GM03348 (cell line): ENCODE results near the gene AFF2.

Experiments
- DNase-seq: peaks from one replicate; pipeline ENCODE4 v3.0.0; 2012; ENCODE audit warnings: low spot score

AFF2 gene

DNA sequence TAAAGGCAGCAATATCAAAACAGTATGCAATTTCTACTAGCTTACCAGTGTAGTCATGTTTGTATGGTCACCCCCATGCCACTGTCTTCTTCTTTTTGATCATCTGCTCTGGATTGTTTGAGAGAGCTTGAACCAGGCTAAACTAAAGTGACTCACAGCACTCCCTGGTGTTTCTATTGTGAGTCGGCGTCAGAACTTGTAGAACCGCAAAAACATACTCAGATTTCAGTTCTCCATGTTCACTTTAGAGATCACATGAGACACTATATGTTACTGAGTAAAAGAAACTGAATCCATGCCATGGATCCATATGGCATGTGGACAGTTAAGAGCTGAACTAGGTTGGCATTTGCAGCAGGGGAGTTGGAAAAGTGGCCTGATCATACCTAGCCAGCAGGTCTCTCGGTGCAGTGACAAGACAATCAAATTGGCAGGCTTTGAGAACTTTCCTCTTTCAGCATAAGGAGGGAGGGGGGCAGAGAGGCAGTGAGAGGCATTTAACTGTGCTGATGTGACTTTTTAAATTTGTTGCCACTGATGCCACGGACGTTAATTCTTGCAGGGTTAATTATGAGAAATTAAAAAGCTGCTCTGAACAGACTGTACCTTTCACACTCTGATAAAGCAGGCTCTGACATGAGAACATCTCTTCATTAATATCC is 88.4 kb downstream of the AFF2 start:
- DNase-seq = peak; percentile 2

DNA sequence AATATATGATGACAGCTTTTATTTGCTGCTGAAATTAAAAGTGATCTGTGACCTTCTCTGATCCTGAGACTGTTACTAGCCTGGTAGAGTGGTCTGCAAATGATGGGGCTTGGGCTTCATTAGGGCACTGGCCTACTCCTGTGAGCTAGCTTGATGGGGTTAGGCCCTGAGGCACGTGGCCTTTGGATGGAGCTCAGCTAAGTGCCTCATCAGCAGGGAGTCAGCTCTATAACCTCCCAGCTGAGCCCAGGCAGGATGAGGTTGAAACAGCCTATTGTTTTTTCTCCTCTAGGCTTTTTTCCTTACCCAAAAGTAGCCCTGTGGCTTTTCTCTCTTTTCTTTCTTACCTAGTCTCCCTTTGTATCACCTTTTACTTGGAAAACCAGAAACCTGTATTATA is 92.2 kb downstream of the AFF2 start:
- DNase-seq = no peak

DNA sequence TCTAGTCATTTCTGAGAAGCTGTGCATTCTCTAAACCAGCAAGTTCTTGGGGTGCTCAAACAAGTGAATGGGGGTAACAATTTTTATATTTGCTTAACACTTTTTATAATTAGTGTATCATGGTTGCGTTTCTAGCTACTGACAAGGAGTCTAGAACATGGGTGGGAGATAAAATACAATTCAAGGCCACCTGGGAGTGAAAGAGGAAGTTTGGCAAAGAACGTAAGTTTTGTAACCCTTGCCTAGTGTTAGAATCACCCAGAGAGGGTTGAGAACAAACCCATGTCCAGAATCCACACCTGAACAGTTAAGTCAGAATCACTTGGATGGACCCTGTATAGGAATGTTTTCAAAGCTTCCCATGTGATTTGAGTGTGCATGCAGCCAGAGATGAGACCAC is 92.7 kb downstream of the AFF2 start:
- no peak for DNase-seq

DNA sequence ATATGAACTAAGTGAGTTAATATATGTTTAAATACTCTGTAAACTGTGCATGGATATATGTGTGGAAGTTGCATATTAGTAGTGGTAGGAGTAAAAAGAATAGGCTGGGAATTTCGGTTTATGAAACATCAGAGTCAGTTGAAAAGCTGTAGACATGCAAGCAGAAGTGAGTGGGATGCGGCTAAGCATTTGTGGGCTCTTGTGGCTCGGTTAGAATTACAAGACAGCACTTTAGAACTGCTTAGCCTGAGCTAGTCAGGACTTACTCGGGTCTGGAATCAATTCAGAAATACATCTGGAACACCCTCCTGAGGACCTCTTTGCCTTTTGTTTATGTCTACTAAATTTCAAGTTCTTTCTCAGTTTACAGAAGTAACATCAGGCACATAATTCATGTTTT is 93.6 kb downstream of the AFF2 start:
- DNase-seq = no peak

DNA sequence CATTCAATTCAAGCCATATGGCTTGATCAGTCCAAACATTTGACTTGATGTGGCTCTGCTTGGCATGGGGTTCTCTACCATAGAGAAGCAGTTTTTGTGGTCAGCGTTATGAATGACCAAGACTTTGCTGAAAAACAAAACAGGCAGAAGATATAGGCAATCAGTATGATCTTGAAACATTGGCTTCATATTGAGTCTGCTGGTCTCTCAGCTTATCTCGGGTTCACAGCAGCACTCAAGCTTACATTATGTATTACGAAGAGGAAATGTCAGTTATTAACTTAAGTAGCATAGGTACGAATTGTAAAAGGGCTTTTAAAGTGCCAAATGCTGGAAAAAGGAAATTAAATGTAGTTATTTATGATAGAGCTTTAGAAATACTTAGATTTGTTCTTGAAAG is 99.0 kb downstream of the AFF2 start:
- DNase-seq = no peak

DNA sequence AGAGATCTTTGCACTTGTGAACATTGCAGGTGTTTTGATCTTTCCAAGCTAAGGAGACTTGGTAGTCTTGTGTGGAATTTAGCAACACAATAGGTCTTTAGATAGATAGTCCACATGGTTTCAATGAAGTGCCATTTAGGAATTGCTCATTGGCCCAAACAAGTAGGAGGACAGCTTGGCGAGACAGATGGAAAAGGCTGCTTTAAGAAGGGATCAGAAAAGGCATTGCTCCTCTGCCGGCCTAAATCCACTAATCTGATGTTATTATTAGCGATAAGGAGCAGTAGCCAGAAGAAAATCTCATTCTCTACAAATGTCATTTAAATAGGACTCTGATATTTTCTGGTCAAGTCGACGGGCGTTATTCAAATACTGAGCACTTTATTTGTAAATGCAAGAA is 99.7 kb downstream of the AFF2 start:
- no peak for DNase-seq

DNA sequence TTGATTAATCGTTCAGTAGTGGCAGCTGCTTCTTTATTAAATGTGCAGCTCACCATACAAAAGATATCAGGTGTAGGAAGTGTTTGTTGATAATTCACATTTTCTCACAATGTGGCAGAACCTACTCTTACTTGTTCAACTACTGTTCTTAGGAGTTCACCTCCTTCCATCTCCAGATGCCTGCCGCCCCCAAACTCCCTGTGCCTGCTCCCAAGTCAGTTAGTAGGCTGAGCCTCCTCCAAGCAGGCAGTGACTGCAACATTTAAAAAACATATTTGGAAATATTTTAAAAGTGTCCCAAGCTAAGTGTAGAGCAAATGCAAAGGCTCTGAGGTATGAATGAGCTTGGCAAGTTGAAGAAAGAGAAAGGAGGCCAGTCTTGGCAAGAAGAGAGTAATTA is 100.2 kb downstream of the AFF2 start:
- no peak for DNase-seq

DNA sequence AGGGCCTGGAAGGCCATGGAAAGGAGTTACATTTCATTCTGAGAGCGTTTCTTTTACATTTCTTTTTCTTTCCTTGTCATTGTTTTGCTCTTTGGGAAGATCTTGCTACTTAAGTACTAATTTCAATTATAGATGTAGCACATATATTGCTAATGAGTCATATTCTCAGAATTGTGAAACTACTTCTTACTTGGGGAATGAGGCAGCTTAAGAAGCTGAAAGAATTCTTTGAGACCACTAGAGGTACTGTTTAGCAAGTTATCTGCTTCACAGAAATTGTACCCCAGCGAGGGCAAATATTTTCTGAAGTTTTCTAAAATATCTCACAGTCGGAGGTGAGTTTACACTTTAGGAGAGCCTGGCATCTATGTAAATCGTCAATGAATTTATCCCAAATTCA is 100.6 kb downstream of the AFF2 start:
- peak; percentile 30 for DNase-seq

DNA sequence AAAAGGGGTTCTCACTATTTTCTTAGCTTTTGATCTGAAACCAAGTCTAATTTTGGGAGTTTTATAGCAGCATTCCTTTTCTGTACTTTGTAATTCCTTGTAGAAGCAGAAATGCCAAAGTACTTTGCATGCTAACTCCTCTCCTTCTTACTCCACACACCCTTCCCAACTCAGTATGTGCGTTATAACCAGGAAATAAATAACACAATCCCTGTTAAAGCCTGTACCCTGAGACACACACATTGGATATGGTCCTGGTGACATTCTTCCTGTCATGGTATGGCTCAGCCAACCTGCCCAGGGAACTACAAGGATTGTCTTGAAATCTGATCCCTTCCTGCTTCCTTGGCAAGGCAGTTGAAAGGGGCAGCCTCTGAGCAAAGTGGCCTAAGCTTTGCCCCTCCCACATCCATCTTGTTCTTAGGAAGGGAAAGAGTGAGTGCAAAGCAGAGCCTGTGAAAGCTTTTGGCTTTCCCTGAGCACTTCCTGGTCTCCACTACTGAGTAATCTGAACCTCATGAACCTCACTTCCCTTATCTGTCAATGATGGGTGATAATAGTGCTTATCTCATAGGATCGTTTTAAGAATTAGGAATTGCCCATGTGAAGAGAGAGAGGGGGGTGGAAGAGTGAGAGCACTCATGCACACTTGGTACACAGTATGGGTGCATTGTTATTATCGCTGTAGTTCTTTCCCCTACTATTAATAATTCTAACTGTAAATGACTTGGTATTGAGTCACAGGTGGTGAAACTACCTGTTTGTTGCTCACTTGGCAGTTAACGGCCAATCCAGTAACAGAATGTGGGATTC is 109.3 kb downstream of the AFF2 start:
- no peak for DNase-seq

DNA sequence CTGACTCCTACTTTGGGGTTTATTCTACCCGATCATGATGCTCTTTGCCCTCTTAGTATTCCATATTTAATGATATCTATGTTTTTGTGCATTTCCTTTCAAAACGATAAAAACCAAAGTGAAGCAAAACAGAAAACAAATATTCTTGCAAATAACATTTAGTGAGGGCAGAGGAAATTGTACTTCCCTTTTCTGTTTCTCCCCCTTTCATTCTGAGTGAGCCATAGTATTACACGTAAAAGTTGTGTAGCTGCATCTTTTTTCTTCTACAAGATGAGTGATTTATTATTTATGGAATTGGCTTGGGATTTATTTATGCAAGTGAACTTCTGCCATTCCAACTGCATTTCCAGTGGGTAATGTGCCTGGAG is 109.9 kb downstream of the AFF2 start:
- no peak for DNase-seq

DNA sequence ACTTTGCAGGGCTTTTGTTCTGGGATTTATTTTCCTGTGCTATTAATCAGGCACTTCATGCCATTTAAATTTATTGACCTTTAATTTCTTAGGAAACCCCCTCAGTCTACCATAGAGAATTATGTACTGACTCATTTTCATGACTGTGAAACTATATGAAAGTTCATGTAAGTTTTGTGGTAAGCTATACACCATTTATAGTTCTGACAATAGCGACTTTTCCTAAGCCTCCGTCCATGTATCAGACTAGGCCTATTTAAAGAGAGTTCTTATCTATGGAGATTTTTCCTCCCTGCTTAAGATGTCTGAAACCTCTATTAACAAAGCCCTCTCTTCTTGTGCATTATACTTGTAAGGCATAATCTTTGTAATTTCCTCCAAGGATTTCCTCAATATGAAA is 111.6 kb downstream of the AFF2 start:
- DNase-seq = no peak

DNA sequence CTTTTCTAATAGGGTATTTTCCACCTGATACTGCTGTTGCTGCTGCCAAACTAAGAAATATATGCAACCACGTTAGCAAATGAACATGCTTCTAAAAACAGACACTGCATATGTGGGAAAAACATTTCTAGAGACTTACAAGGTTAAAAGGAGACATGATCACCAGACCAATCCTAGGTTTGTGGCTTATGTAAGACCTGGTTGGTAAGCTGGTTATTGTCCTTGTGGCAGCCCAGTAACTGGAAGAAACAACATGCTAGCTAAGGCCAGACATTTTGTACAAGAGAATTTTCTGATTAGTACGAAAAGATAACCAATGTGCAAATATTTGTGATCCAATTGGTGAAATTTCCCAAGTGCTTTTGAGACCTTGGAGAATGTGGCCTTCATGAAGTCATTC is 112.0 kb downstream of the AFF2 start:
- no peak for DNase-seq

DNA sequence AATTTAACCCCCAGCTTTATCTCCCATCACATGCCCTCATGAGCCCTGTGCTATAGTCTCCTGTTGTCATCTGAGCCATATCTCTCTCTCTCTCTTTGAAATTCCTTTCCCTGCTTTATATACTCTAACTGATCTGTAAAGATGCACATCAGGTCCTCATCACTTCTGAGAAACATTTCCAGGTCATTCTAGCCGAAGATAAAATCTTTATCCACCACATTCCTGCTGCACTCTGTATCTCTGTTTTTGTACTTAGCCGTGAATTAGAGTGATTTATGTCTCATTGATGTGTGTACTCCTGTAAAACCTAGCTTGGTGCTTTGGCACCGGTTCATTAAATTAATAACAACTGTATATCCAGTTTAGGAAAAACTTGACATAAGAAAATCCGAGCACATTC is 113.2 kb downstream of the AFF2 start:
- DNase-seq = no peak

DNA sequence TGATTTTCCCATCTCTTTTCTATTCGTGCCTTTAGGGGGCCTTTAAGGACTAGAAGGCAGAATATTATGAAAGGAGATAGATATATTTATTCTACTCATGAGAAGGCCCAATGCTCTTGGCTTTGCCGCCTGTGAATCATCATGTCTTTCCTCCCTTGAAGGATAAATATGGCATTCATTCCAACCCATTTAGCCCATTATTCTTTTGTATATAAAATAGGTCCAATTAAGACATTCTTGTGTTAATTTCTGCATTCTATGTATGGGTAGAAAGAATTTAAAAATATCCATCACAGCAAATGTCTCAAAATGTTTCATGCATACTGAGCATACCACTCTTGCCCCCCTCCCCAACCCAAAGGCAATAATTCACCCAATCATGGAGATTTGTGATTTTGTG is 115.1 kb downstream of the AFF2 start:
- no peak for DNase-seq

DNA sequence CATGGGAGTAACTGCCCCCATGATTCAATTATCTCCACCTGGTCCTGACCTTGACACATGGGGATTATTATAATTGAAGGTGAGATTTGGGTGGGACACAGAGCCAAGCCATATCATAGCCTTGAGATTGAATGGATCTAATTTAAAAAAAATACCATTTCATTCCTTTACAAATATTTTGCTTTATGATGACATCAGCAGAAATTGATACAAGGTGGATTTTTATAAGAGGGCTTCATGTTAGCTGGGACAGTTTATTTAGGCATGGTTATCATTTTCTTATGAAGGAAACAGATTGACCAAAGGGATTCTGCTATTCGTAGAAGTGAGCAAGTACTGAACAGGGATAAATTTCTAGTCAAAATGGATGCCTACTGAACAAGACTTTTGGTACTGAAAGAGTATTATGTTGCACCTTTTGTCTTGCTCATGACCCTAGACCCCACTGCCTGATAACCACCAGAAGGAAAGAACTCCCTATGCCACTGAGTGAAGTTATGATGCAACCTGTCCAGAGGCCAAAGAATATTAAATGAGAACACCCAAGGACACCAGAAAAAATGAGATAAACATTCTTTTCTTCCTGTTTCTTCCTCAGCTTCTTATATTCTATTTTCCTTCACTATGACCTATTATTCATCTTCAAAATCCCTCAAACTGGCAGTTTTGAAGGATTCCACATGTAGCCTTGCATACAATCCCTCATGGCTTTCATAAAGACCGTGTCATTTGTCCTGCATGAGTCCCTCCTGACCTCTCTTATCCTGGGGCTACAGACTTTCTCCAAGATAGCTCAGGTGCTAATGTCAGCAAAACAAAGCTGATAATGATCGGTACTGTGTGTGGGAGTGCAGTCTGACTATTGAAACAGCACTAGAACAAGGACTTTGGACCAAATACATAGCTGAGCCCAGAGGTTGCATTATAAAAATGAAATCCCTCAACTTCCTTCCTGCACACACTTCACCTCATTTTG is 118.3 kb downstream of the AFF2 start:
- DNase-seq = no peak

DNA sequence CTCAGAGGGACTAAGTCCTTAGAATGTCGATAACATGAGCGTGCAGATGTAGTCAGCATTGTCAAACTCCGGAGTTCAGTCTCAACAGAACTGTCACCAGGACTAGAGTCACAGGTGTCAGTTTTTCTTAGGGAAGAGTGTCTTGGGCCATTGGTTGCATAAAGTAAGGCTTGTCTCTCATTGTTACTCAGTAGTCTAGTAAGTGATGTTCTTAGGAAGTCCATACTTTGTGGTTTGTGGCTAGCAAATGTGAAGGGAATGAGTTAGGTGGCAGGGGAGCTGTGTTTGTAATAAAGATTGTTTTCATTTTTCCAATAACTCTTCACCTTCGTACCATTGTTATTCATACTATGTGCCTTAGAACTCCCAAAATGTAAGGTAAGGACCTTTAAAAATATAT is 119.6 kb downstream of the AFF2 start:
- no peak for DNase-seq

DNA sequence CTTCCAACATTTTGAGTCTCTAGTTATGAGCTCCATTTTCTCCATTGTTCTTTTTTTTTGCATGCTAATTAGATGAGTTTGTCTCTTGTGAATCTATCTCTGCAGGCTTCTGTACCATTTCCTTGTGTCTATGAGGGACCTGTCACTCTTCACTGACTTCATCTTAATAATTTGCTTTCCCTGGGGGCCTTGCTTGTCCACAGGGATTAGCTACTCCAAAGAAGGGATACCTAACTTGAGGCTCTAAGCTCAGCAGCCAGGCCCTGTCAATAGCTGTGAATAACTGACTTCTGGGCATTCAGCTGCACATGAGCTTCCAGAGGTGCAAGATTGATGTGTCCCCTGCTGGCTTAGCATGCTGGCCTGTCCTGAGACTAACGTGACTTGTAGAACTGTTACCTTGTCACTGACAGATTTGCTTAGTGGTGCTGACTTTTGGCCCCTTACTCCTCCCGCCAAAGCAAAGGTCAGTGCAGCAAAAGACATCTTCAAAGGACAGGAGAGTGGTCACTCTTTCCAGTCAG is 124.6 kb downstream of the AFF2 start:
- DNase-seq = no peak

DNA sequence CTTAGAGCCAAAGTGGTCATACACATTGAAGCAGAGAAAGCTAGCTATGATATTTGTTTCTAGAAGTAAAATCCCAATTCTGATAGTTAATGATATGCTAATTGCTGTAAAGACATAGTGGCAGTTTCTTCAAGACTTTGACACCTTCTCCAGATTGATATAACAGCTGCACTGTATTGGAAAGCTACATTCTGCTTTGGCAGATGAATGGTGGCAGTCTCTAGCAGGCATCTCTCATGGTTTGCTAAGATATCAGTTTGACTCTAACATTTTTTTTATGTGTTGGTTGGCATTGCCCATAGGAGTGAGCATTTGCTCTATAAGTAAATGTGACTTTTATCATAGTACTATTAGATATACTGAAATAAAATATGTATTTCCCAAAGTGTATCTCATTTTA is 128.2 kb downstream of the AFF2 start:
- DNase-seq = no peak

DNA sequence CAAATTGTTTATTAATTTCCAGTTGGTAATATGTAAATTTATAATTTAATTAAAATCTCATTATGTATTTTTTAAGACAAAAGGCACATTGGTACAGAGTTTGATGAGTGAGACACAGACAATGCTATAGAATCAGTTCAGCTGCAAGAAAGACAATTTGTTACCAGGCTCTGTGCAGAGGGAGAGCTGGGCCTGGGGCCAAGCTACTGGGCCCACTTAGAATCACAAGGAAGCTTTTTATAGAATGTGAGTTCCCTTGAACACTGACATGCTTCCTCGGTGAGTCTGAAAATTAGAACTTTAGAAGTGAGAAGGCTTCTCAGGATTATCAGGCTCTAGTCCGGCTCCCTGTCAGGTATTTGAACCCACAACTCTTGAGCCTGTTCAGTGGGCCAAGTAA is 129.0 kb downstream of the AFF2 start:
- no peak for DNase-seq

DNA sequence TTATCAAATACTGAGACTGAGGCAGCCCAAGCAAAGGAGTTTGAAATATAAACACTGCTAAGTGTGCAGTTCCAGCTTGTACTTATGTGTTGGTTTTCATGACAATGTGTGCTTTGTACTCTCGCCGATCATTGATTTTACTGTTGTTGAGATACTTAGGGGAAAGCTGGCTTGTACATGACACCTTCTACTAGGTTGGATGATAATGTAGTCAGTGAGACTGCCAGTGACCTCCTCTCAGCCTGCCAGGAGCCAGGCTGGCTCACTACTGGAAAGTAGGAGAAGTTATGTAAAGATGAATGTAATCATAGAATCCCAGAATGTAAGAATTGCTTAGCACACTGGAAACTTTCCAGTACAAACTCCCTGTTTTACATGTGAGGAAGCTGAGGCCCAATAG is 132.0 kb downstream of the AFF2 start:
- DNase-seq = no peak

DNA sequence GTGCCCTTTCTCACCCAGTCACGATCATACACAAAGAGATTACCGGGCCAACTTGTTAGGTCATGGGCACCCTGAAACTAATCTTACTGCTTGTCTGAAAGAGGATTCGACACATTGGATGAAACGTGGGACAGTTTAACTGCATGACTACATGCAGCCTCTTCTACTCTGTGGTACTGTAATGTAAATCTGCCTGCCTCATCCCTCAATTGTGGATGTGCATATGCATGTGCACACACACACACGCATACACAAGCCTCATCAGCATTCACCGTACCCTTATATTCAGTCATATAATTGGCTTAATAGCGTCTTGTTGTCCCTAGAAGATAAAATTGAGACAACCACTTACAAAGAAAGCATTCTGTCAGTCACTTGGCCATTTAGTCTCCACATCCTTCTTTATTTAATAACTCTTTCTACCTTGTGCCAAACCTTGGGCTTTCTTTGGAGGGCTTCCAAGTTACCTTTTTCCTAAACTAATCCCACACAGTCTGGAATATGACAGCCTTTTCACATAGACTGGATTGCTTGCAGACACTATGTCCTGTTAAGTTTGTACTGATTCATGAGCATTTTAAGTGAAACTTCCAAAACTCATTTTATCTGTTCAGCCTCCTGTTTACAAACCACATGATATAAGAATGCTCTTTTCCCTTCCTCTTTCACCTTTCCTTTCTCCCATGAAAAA is 132.9 kb downstream of the AFF2 start:
- DNase-seq = no peak

DNA sequence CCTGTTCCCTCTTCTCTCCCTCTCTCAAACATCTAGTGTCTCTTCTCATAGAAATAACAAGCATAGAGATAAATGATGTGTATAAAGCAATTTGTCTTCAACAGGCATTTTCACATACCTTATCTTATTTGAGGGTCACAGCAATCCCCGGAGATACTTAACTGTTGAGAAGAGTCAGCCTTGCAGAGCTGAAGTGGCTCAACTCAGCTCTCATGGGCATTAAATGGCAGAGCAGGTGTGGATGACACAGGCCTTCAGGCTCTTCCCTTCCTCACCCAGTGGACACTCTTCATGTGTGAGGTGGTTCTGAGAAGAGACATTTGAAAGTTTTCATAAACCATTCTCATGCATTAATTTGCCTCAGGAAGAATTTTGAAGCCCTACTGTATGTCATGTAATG is 134.2 kb downstream of the AFF2 start:
- no peak for DNase-seq
